Gastrocnemius medialis (tissue), 4 donors: ENCODE results near the gene MAGI1. TPM values are rescaled to one million over a fixed set of nuclear protein-coding genes. Genes with fewer than 3 reads are reported as not detected.
A peak's percentile ranks its signal among the peaks of the same experiment; 100 is the strongest.

ENCODE experiments used
- ATAC-seq, 2 donors: fragments of 150-250 bp; one replicate each; pipeline ENCODE4 v1.9.1; 2016
- DNase-seq, 2 donors: peaks; one replicate each; pipeline ENCODE4 v3.0.0-alpha.2; 2019
- H3K27ac ChIP-seq, 4 donors: fragments of 200-600 bp; sonication (generic); 1 replicate in 1 of 4; 2 replicates in 3 of 4; pipeline ENCODE4 v1.5.1; 2016 to 2018; ENCODE audit warnings: mild to moderate bottlenecking in 2 of 4, moderate library complexity in 1 of 4
- H3K27me3 ChIP-seq, 3 donors: fragments of 200-600 bp; sonication (generic) in 2 of 3; 1 replicate in 1 of 3; 2 replicates in 2 of 3; pipeline versions ENCODE4 v1.5.1 to v1.6.0; 2016 to 2019; ENCODE audit warnings: mild to moderate bottlenecking in 1 of 3, moderate library complexity in 1 of 3
- H3K36me3 ChIP-seq, 2 donors: fragments of 200-600 bp; sonication (generic) in 1 of 2; one replicate each; pipeline ENCODE4 v1.5.1; 2017 to 2018
- H3K4me1 ChIP-seq, 2 donors: fragments of 200-600 bp; sonication (generic) in 1 of 2; one replicate each; pipeline ENCODE4 v1.5.1; 2016 to 2017; ENCODE audit warnings: mild to moderate bottlenecking in 2 of 2
- H3K4me3 ChIP-seq, 4 donors: fragments of 200-600 bp; sonication (generic) in 3 of 4; 1 replicate in 1 of 4; 2 replicates in 3 of 4; pipeline ENCODE4 v1.5.1; 2016 to 2019; ENCODE audit warnings: mild to moderate bottlenecking in 2 of 4
- H3K9me3 ChIP-seq, 3 donors: fragments of 200-600 bp; sonication (generic) in 2 of 3; 1 replicate in 1 of 3; 2 replicates in 2 of 3; pipeline ENCODE4 v1.5.1; 2016 to 2019
- CTCF ChIP-seq, 5 experiments: fragments of 450-650 bp in 3 of 5; fragments of 200-600 bp in 2 of 5; sonication (generic) in 2 of 5; IDR thresholded peaks in 4 of 5; conservative IDR thresholded peaks in 1 of 5; 1 replicate in 4 of 5; 2 replicates in 1 of 5; pipeline ENCODE4 v1.5.1; 2016 to 2019; ENCODE audit warnings: antibody characterized with exemption in 5 of 5, mild to moderate bottlenecking in 3 of 5, moderate library complexity in 3 of 5
- POLR2A ChIP-seq, 2 donors: fragments of 450-650 bp; IDR thresholded peaks; one replicate each; pipeline ENCODE4 v1.6.1; 2017; ENCODE audit warnings: antibody characterized with exemption in 2 of 2, mild to moderate bottlenecking in 2 of 2, moderate library complexity in 2 of 2
- in situ Hi-C, 4 donors: fragments of 200-750 bp; cut with MboI; loops; one replicate each; pipeline versions ENCODE4 v1.15.0 to v1.8.0; 2017; ENCODE audit warnings: low sequenced_read_pairs in 4 of 4
- intact Hi-C: fragments of 100-400 bp; cut with DNase I; formaldehyde crosslinking; loops from one replicate; pipeline ENCODE4 v1.15.1; 2023; ENCODE audit warnings: low total_unique reads
- total RNA-seq, 4 donors: library from RNA; depleted of rRNA; stranded (reverse); fragments of >200 nt; gene quantifications; one replicate each; pipeline versions ENCODE4 v1.1.0 to v1.2.3, GENCODE V29; 2016

The MAGI1 gene
- total RNA-seq, 4 donors from 2014 or later, result 2.6 to 7.5 (median 3.9) TPM

GRCh38 chr3:65603631-65604030, 435.1 kb downstream of the MAGI1 start:
- Histone ChIP-seq H3K9me3 (no peaks in the 10 kb centered on the region), H3K4me1 (no peaks in the 10 kb centered on the region), H3K36me3 (no peaks in the 10 kb centered on the region), H3K27me3 (no peaks in the 10 kb centered on the region), H3K4me3 (no peak overlapping the region), H3K27ac (no peak overlapping the region)
- TF ChIP-seq CTCF (IDR thresholded peaks at IDR 0.05 in 4 of 5, conservative IDR thresholded peaks at IDR 0.05 in 1 of 5), result no peak
- no peak for TF ChIP-seq POLR2A (IDR thresholded peaks at IDR 0.05)
- intact Hi-C loops (no loop called here), in situ Hi-C loops (no loop called here)
- no peak for ATAC-seq
- no peak for DNase-seq

- DNase-seq, result no peak
- H3K9me3 ChIP-seq, result no peaks in the 10 kb centered on the region
- in situ Hi-C loops, result no loop called here
- H3K4me3 ChIP-seq, result no peak overlapping the region
- intact Hi-C loops, result no loop called here
- H3K27ac ChIP-seq, result no peak overlapping the region
- H3K36me3 ChIP-seq, result no peaks in the 10 kb centered on the region
- H3K27me3 ChIP-seq, result no peaks in the 10 kb centered on the region
- ATAC-seq, result no peak
- no peak for TF ChIP-seq CTCF (IDR thresholded peaks at IDR 0.05 in 4 of 5, conservative IDR thresholded peaks at IDR 0.05 in 1 of 5)
- TF ChIP-seq POLR2A (IDR thresholded peaks at IDR 0.05), result no peak
- H3K4me1 ChIP-seq, result peaks cover 11 to 13% of the 10 kb centered on the region in 2 donors
Measured at GRCh38 chr3:65600888-65601287, 437.8 kb downstream of the MAGI1 start.

GRCh38 chr3:65597952-65598413, 440.7 kb downstream of the MAGI1 start:
- TF ChIP-seq CTCF (IDR thresholded peaks at IDR 0.05 in 4 of 5, conservative IDR thresholded peaks at IDR 0.05 in 1 of 5) (no peak), POLR2A (IDR thresholded peaks at IDR 0.05) (no peak)
- Histone ChIP-seq H3K27ac (no peak overlapping the region), H3K4me3 (peak overlapping the region; percentile 36 to 54 (median 48)), H3K9me3 (no peaks in the 10 kb centered on the region), H3K27me3 (no peaks in the 10 kb centered on the region), H3K4me1 (peaks cover 11 to 13% of the 10 kb centered on the region in 2 donors), H3K36me3 (no peaks in the 10 kb centered on the region)
- in situ Hi-C loops, result no loop called here
- intact Hi-C loops, result no loop called here
- ATAC-seq, result no peak
- no peak for DNase-seq

- in situ Hi-C loops (no loop called here), intact Hi-C loops (no loop called here)
- Histone ChIP-seq H3K4me3 (peak overlapping the region; percentile 36 to 54 (median 48)), H3K27me3 (no peaks in the 10 kb centered on the region), H3K9me3 (no peaks in the 10 kb centered on the region), H3K36me3 (no peaks in the 10 kb centered on the region), H3K27ac (no peak overlapping the region), H3K4me1 (peaks cover 11 to 13% of the 10 kb centered on the region in 2 donors)
- ATAC-seq, result no peak
- TF ChIP-seq POLR2A (IDR thresholded peaks at IDR 0.05) (no peak), CTCF (IDR thresholded peaks at IDR 0.05 in 4 of 5, conservative IDR thresholded peaks at IDR 0.05 in 1 of 5) (no peak)
- no peak for DNase-seq
Measured at GRCh38 chr3:65597226-65597951, 441.3 kb downstream of the MAGI1 start.
